ENCODE data around the gene OR6C68. TPM values are rescaled to one million over a fixed set of nuclear protein-coding genes. Genes with fewer than 3 reads are reported as not detected.

Gene OR6C68
- total RNA-seq, 1 experiment from 2014 or later = not detected

- TF ChIP-seq POLR2AphosphoS5 (IDR thresholded peaks at IDR 0.05; ENCODE audit: low read depth, low read length) (no peak), TCF7L2 (IDR thresholded peaks at IDR 0.05; ENCODE audit: low read depth, low read length) (no peak), SIN3A (IDR thresholded peaks at IDR 0.05; ENCODE audit: borderline replicate concordance, insufficient read depth, low read depth, low read length) (no peak), REST (IDR thresholded peaks at IDR 0.05; ENCODE audit: insufficient read depth in 1 of 2, low read depth in 2 of 2, low read length in 1 of 2) (no peak), CTCF (IDR thresholded peaks at IDR 0.05) (no peak)
- Histone ChIP-seq H3K9me3 (ENCODE audit: control insufficient read depth, insufficient read depth, low read depth, low read length) (no peaks in the 10 kb centered on the region), H3K4me1 (ENCODE audit: control insufficient read depth, insufficient read depth, low read length) (no peaks in the 10 kb centered on the region), H3K36me3 (ENCODE audit: control insufficient read depth, insufficient read depth, low read length) (no peaks in the 10 kb centered on the region), H3K27ac (ENCODE audit: low read length) (no peak overlapping the region), H3K27me3 (ENCODE audit: control insufficient read depth, insufficient read depth, low read length) (peaks cover 2% of the 10 kb centered on the region; the same call in 1 of the 2 replicates), H3K4me3 (ENCODE audit: low read depth in 2 of 2, low read length in 2 of 2) (no peak overlapping the region)
- DNase-seq (ENCODE audit: low read depth, low spot score) (no peak), ATAC-seq (no peak)
- ChIA-PET POLR2A (no interaction called here), CTCF (no interaction called here)
- in situ Hi-C loops (cut with HindIII; ENCODE audit: low pct_unique_long_range_greater_than_20kb, low sequenced_read_pairs) = no loop called here
- intact Hi-C loops (cut with micrococcal nuclease; ENCODE audit: unreplicated experiment) = no loop called here
- no TSS peak for BruUV-seq (replicated peaks)
These were observed 3.3 kb downstream of the OR6C68 start for GRCh38 chr12:55495490-55495889.

- ChIA-PET POLR2A (no interaction called here), CTCF (no interaction called here)
- DNase-seq (ENCODE audit: low read depth, low spot score) (no peak), ATAC-seq (no peak)
- BruUV-seq (replicated peaks) = no TSS peak
- no peaks in the 10 kb centered on the region for H3K4me1 ChIP-seq (ENCODE audit: control insufficient read depth, insufficient read depth, low read length)
- no peak overlapping the region for H3K4me3 ChIP-seq (ENCODE audit: low read depth in 2 of 2, low read length in 2 of 2)
- no peaks in the 10 kb centered on the region for H3K36me3 ChIP-seq (ENCODE audit: control insufficient read depth, insufficient read depth, low read length)
- in situ Hi-C loops (cut with HindIII; ENCODE audit: low pct_unique_long_range_greater_than_20kb, low sequenced_read_pairs) = no loop called here
- no peak overlapping the region for H3K27ac ChIP-seq (ENCODE audit: low read length)
- H3K9me3 ChIP-seq (ENCODE audit: control insufficient read depth, insufficient read depth, low read depth, low read length) = no peaks in the 10 kb centered on the region
- intact Hi-C loops (cut with micrococcal nuclease; ENCODE audit: unreplicated experiment) = no loop called here
- peaks cover 2% of the 10 kb centered on the region; the same call in 1 of the 2 replicates for H3K27me3 ChIP-seq (ENCODE audit: control insufficient read depth, insufficient read depth, low read length)
- no peak for TF ChIP-seq POLR2AphosphoS5 (IDR thresholded peaks at IDR 0.05; ENCODE audit: low read depth, low read length)
- TF ChIP-seq REST (IDR thresholded peaks at IDR 0.05; ENCODE audit: insufficient read depth in 1 of 2, low read depth in 2 of 2, low read length in 1 of 2) = no peak
- TF ChIP-seq CTCF (IDR thresholded peaks at IDR 0.05) = no peak
- TF ChIP-seq SIN3A (IDR thresholded peaks at IDR 0.05; ENCODE audit: borderline replicate concordance, insufficient read depth, low read depth, low read length) = no peak
- no peak for TF ChIP-seq TCF7L2 (IDR thresholded peaks at IDR 0.05; ENCODE audit: low read depth, low read length)
These were observed 7.1 kb downstream of the OR6C68 start for GRCh38 chr12:55499231-55499630.

Data from Panc1 (cell line).